K562 (cell line): ENCODE data around the gene WDFY2. TPM values are rescaled to one million over a fixed set of nuclear protein-coding genes. Genes with fewer than 3 reads are reported as not detected.
A peak's percentile ranks its signal among the peaks of the same experiment; 100 is the strongest.

Experiments
- ATAC-seq: fragments of 200-7000 bp; cut with Tn5 transposase; 3 replicates; pipeline ENCODE4 v1.9.1; 2020; ENCODE audit warnings: moderate library complexity
- BruUV-seq: library from RNA; stranded (reverse); fragments of 400-500 nt; replicated peaks from 2 replicates; lab custom pipeline; 2021; lab: Mats Ljungman, UMichigan
- CTCF ChIA-PET: fragments of 300-600 bp; formaldehyde crosslinking; extraction: SDS; loops from one replicate; lab custom pipeline; 2021; ENCODE audit warnings: low intra/inter-chr PET ratio; lab: Yijun Ruan, JAX
- POLR2A ChIA-PET: fragments of 300-600, 350-650 bp; sonication (Branson Sonifier 250); formaldehyde crosslinking; extraction: SDS; loops from one replicate; lab custom pipeline; 2021; ENCODE audit warnings: antibody characterized with exemption, inconsistent platforms; lab: Yijun Ruan, JAX
- DNase-seq, 4 experiments: peaks; one replicate each; pipeline versions ENCODE4 v3.0.0 to v3.0.0-alpha.2; 2011 to 2018; ENCODE audit warnings: low spot score in 3 of 4, mixed read lengths in 3 of 4; ENCODE audit errors: extremely low read depth in 1 of 4
- FAIRE-seq: peaks from 2 replicates; lab custom pipeline; 2011; peaks lifted over from hg19 to GRCh38; lab: Jason Lieb, UNC
- H2AFZ ChIP-seq: 2 replicates; pipeline ENCODE4 v1.6.0; 2011; ENCODE audit warnings: low read depth, low read length, control low read depth, inconsistent platforms
- H3K27ac ChIP-seq: fragments of 200-600 bp; 3 replicates; pipeline ENCODE4 v1.8.0; 2011; ENCODE audit warnings: low read depth, mild to moderate bottlenecking, control low read depth, inconsistent platforms, low read length, moderate library complexity, mixed read lengths; ENCODE audit errors: extremely low read depth
- H3K27me3 ChIP-seq, 2 experiments: fragments of 300-600 bp in 1 of 2; 2 replicates in 1 of 2; 3 replicates in 1 of 2; pipeline versions ENCODE4 v1.6.0 to v1.8.0; 2011; ENCODE audit warnings: inconsistent platforms in 2 of 2, low read length in 2 of 2, mild to moderate bottlenecking in 1 of 2, mixed read lengths in 1 of 2, moderate library complexity in 1 of 2; ENCODE audit not compliant: control insufficient read depth in 2 of 2, insufficient read depth in 2 of 2
- H3K36me3 ChIP-seq: fragments of 300-600 bp; 3 replicates; pipeline ENCODE4 v1.8.0; 2011; ENCODE audit warnings: mild to moderate bottlenecking, low read length, inconsistent platforms; ENCODE audit not compliant: control insufficient read depth, insufficient read depth
- H3K4me1 ChIP-seq, 2 experiments: fragments of 200-600 bp in 1 of 2; replicated peaks in 1 of 2; 2 replicates in 1 of 2; 3 replicates in 1 of 2; pipeline versions ENCODE4 v1.5.1 to v1.8.0; 2011; ENCODE audit warnings: inconsistent platforms in 2 of 2, low read length in 2 of 2, mild to moderate bottlenecking in 1 of 2, mixed read lengths in 1 of 2, moderate library complexity in 1 of 2; ENCODE audit not compliant: control insufficient read depth in 2 of 2, insufficient read depth in 2 of 2
- H3K4me2 ChIP-seq: 2 replicates; pipeline ENCODE4 v1.6.1; 2011; ENCODE audit warnings: low read length, control low read depth, inconsistent platforms, mixed read lengths; ENCODE audit not compliant: insufficient read depth
- H3K4me3 ChIP-seq: fragments of 200-600 bp; sonication (generic), shearing (Covaris generic); 2 replicates; pipeline ENCODE4 v1.5.1; 2016; ENCODE audit warnings: control low read depth, inconsistent platforms
- H3K79me2 ChIP-seq: fragments of 200-600 bp; 3 replicates; pipeline ENCODE4 v1.8.0; 2011; ENCODE audit warnings: low read length, inconsistent platforms; ENCODE audit not compliant: control insufficient read depth, insufficient read depth
- H3K9ac ChIP-seq, 2 experiments: 2 replicates each; pipeline versions ENCODE4 v1.6.0 to v1.6.1; 2011; ENCODE audit warnings: low read depth in 2 of 2, low read length in 2 of 2, control low read depth in 1 of 2, inconsistent platforms in 1 of 2, mild to moderate bottlenecking in 1 of 2, mixed read lengths in 1 of 2; ENCODE audit not compliant: insufficient read depth in 1 of 2
- H3K9me1 ChIP-seq: one replicate; pipeline ENCODE4 v1.6.0; 2011; ENCODE audit warnings: inconsistent platforms, mild to moderate bottlenecking, low read length, moderate library complexity; ENCODE audit not compliant: control insufficient read depth, insufficient read depth
- H3K9me3 ChIP-seq: replicated peaks from 2 replicates; pipeline ENCODE4 v1.5.1; 2011; ENCODE audit warnings: low read depth, low read length, inconsistent platforms; ENCODE audit not compliant: control insufficient read depth, insufficient read depth
- H4K20me1 ChIP-seq: replicated peaks from 2 replicates; pipeline ENCODE4 v1.6.1; 2011; ENCODE audit warnings: low read length, inconsistent platforms, mixed read lengths; ENCODE audit not compliant: control insufficient read depth, insufficient read depth
- GABPA ChIP-seq: fragments of 200-800 bp; sonication (Bioruptor generic); conservative IDR thresholded peaks from 2 replicates; pipeline ENCODE4 v1.6.1; 2016; ENCODE audit warnings: low read depth, missing genetic modification characterization, missing compliant biosample characterization
- JUNB ChIP-seq: fragments of 450-650 bp; formaldehyde crosslinking; conservative IDR thresholded peaks from 2 replicates; pipeline ENCODE4 v1.4.0; 2020; ENCODE audit warnings: mild to moderate bottlenecking
- MED1 ChIP-seq: sonication (generic); formaldehyde crosslinking; IDR thresholded peaks from 2 replicates; pipeline ENCODE4 v1.8.1; 2023; ENCODE audit warnings: missing genetic modification reagents, borderline replicate concordance
- MNT ChIP-seq, 2 experiments: fragments of 450-650 bp; conservative IDR thresholded peaks; 2 replicates each; pipeline ENCODE4 v1.6.1; 2017; ENCODE audit warnings: mild to moderate bottlenecking in 2 of 2, moderate library complexity in 2 of 2
- NCOA2 ChIP-seq, 2 experiments: fragments of 450-650 bp; IDR thresholded peaks; 2 replicates each; pipeline ENCODE4 v1.6.1; 2018; ENCODE audit warnings: mild to moderate bottlenecking in 2 of 2, moderate library complexity in 1 of 2; ENCODE audit not compliant: partially characterized antibody in 2 of 2
- USF1 ChIP-seq: sonication (generic); formaldehyde crosslinking; IDR thresholded peaks from 2 replicates; pipeline ENCODE4 v1.9.0; 2022; ENCODE audit warnings: mild to moderate bottlenecking, missing genetic modification reagents
- ZFP91 ChIP-seq: sonication (generic); formaldehyde crosslinking; IDR thresholded peaks from 2 replicates; pipeline ENCODE4 v1.8.0; 2022; ENCODE audit warnings: mild to moderate bottlenecking, missing genetic modification reagents
- ZNF197 ChIP-seq: fragments of 200-800 bp; sonication (Bioruptor generic); IDR thresholded peaks from 2 replicates; pipeline ENCODE4 v1.6.1; 2016; ENCODE audit warnings: low read depth, missing genetic modification characterization, missing compliant biosample characterization
- ZNF224 ChIP-seq: sonication (generic); formaldehyde crosslinking; IDR thresholded peaks from 2 replicates; pipeline ENCODE4 v1.8.0; 2022; ENCODE audit warnings: mild to moderate bottlenecking, missing genetic modification reagents
- WGBS: fragments of 100-300 bp; shearing (Covaris generic); methylation state at CpG from one replicate; pipeline ENCODE4 v1.1.6; 2016; ENCODE audit warnings: low coverage, mixed read lengths; ENCODE audit not compliant: insufficient coverage; ENCODE audit errors: missing lambda C conversion rate; 5-methylcytosine and 5-hydroxymethylcytosine counted together
- in situ Hi-C: fragments of 300-500 bp; cut with MboI; formaldehyde crosslinking; loops from 4 replicates; pipeline ENCODE4 v1.15.0; 2018; ENCODE audit warnings: inconsistent platforms, mixed read lengths
- intact Hi-C: fragments of 100-400 bp; cut with micrococcal nuclease; formaldehyde crosslinking; loops from 2 replicates; pipeline ENCODE4 v1.14.2; 2022
- polyA plus RNA-seq, 8 experiments: library from polyadenylated mRNA; depleted of rRNA in 4 of 8; stranded (reverse) in 5 of 8; unstranded in 3 of 8; fragments of >200 nt; fragmentation: Nextera tagmentation in 2 of 8; fragmentation: Illumina TruSeq in 1 of 8; extraction: Ambion mirVana in 2 of 8; extraction: Trizol in 1 of 8; gene quantifications; 2 replicates each; pipeline versions ENCODE4 v1.2.1 to v1.2.3, GENCODE V29; 2011 to 2014; ENCODE audit warnings: inconsistent platforms in 1 of 8, missing spikeins in 1 of 8
- total RNA-seq, 7 experiments: library from RNA; depleted of rRNA in 6 of 7; stranded (reverse); fragments of >200 nt in 6 of 7; fragmentation: Illumina TruSeq in 2 of 7; extraction: Trizol in 2 of 7; gene quantifications; 2 replicates each; pipeline versions ENCODE4 v1.2.1 to v1.2.3, GENCODE V29; 2011 to 2021; ENCODE audit warnings: low replicate concordance in 1 of 7

WDFY2 gene
- total and polyA plus RNA-seq, 9 of the 15 experiments (the other 6 are each of a cell fraction or from before 2014, with no cell fraction given) = 0.66 to 6.4 (median 4.4) TPM

- peaks cover 7% of the 10 kb centered on the region; the same call in 1 of the 3 replicates for H3K79me2 ChIP-seq
- H3K27me3 ChIP-seq = peaks cover 0 to 4% of the 10 kb centered on the region in 2 experiments; a peak in 2 of 5 replicates
- no peak overlapping the region; the same call in 1 of the 2 replicates for H3K4me3 ChIP-seq
- BruUV-seq = no TSS peak
- ATAC-seq = no peak
- peaks cover 18 to 27% of the 10 kb centered on the region in 2 experiments; a peak in 4 of 5 replicates for H3K4me1 ChIP-seq
- FAIRE-seq = peak; percentile 40
- TF ChIP-seq MNT (conservative IDR thresholded peaks at IDR 0.05) (no peak), NCOA2 (IDR thresholded peaks at IDR 0.05; ENCODE audit: partially characterized antibody in 2 of 2) (no peak), ZFP91 (CRISPR knock-in tag) (no peak), JUNB (CRISPR knock-in tag) (no peak), GABPA (no peak), MED1 (CRISPR knock-in tag) (no peak), USF1 (no peak), ZNF224 (CRISPR knock-in tag) (no peak), ZNF197 (CRISPR knock-in tag) (no peak)
- no peaks in the 10 kb centered on the region for H4K20me1 ChIP-seq
- ChIA-PET POLR2A (interaction anchor here (0.6 to 0.7 kb wide), 2 partner anchors 23 to 653 kb away, joined by 3 read pairs; no protein-coding TSS in a partner anchor), CTCF (no interaction called here)
- 90% methylated on average over 4 of the region's 4 CpGs for WGBS
- DNase-seq = no peak
- H2AFZ ChIP-seq = no peak overlapping the region
- H3K9me1 ChIP-seq = no peaks in the 10 kb centered on the region
- no peaks in the 10 kb centered on the region for H3K9me3 ChIP-seq
- H3K9ac ChIP-seq = no peak overlapping the region
- intact Hi-C loops = no loop called here
- no peaks in the 10 kb centered on the region for H3K36me3 ChIP-seq
- in situ Hi-C loops = no loop called here
- peak overlapping the region; percentile 90; the same call in 1 of the 2 replicates for H3K4me2 ChIP-seq
- H3K27ac ChIP-seq = no peak overlapping the region
Measured at GRCh38 chr13:51805313-51805712, 221.1 kb downstream of the WDFY2 start.
